Uterus (tissue), 4 donors: ENCODE data around the gene CNDP2. TPM values are rescaled to one million over a fixed set of nuclear protein-coding genes. Genes with fewer than 3 reads are reported as not detected.

ENCODE experiments used
- DNase-seq, 2 donors: peaks; one replicate each; pipeline ENCODE4 v3.0.0-alpha.2; 2019 to 2020
- H3K27ac ChIP-seq, 2 donors: fragments of 200-600 bp; sonication (generic); 1 replicate in 1 of 2; 2 replicates in 1 of 2; pipeline ENCODE4 v1.5.1; 2016 to 2018
- H3K27me3 ChIP-seq, 2 donors: fragments of 200-600 bp; sonication (generic); one replicate each; pipeline ENCODE4 v1.5.1; 2018 to 2019; ENCODE audit warnings: control low read depth in 1 of 2
- H3K36me3 ChIP-seq, 2 donors: fragments of 200-600 bp; sonication (generic); one replicate each; pipeline ENCODE4 v1.5.1; 2019; ENCODE audit warnings: control low read depth in 1 of 2
- H3K4me1 ChIP-seq, 2 donors: fragments of 200-600 bp; sonication (generic); one replicate each; pipeline ENCODE4 v1.5.1; 2018 to 2019; ENCODE audit warnings: control low read depth in 1 of 2
- H3K4me3 ChIP-seq, 2 donors: fragments of 200-600 bp; sonication (generic); 1 replicate in 1 of 2; 2 replicates in 1 of 2; pipeline ENCODE4 v1.5.1; 2018 to 2019; ENCODE audit warnings: mild to moderate bottlenecking in 1 of 2
- H3K9me3 ChIP-seq, 2 donors: fragments of 200-600 bp; sonication (generic); one replicate each; pipeline ENCODE4 v1.5.1; 2019; ENCODE audit warnings: control low read depth in 1 of 2
- CTCF ChIP-seq, 4 experiments: fragments of 200-600 bp in 2 of 4; fragments of 450-650 bp in 2 of 4; sonication (generic) in 2 of 4; IDR thresholded peaks; one replicate each; pipeline ENCODE4 v1.5.1; 2016 to 2019; ENCODE audit warnings: antibody characterized with exemption in 4 of 4, mild to moderate bottlenecking in 2 of 4, moderate library complexity in 1 of 4
- POLR2A ChIP-seq, 2 donors: fragments of 450-650 bp; IDR thresholded peaks; one replicate each; pipeline ENCODE4 v1.6.1; 2016; ENCODE audit warnings: antibody characterized with exemption in 2 of 2, mild to moderate bottlenecking in 1 of 2, moderate library complexity in 1 of 2
- intact Hi-C: fragments of 100-400 bp; cut with DNase I; formaldehyde crosslinking; loops from one replicate; pipeline ENCODE4 v1.15.1; 2023; ENCODE audit warnings: low total_unique reads
- total RNA-seq, 4 donors: library from RNA; depleted of rRNA in 3 of 4; stranded (reverse); fragments of >200 nt in 3 of 4; gene quantifications; one replicate each; pipeline versions ENCODE4 v1.1.0 to v1.2.4, GENCODE V29; 2014 to 2023
- donor health status: DM: yes; HTN: yes; CAD: no.

The CNDP2 gene
- total RNA-seq, 4 donors from 2014 or later: 56.2 to 149 (median 110) TPM

GRCh38 chr18:74486119-74486849 is 9.9 kb upstream of the CNDP2 start:
- intact Hi-C loops: loop anchor here (10.0 kb wide), 1 partner anchor 131 kb away; no protein-coding TSS in a partner anchor
- TF ChIP-seq POLR2A (IDR thresholded peaks at IDR 0.05): no peak
- no peak for TF ChIP-seq CTCF (IDR thresholded peaks at IDR 0.05)
- Histone ChIP-seq H3K9me3 (no peaks in the 10 kb centered on the region), H3K36me3 (no peaks in the 10 kb centered on the region), H3K4me3 (no peak overlapping the region), H3K4me1 (no peaks in the 10 kb centered on the region), H3K27me3 (no peaks in the 10 kb centered on the region), H3K27ac (peak overlapping the region in 1 of 2 donors; percentile 5)
- DNase-seq: no peak

DNA sequence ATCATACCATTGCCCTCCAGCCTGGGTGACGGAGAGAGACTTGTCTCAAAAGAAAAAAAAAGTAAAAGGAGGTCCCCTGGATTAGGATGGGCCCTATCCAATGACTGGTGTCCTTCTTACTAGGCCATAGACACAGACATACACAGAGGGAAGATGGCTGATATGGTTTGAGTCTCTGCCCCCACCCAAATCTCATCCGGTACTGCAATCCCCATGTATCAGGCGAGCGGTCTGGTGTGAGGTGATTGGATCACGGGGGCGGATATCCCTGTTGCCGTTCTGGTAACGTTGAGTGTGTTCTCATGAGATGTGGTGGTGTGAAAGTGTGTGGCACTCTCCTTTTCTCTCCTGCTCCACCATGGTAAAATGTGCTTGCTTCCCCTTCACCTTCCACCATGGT is 7.8 kb upstream of the CNDP2 start:
- Histone ChIP-seq H3K9me3 (no peaks in the 10 kb centered on the region), H3K27me3 (no peaks in the 10 kb centered on the region), H3K4me1 (no peaks in the 10 kb centered on the region), H3K27ac (no peak overlapping the region), H3K36me3 (no peaks in the 10 kb centered on the region), H3K4me3 (no peak overlapping the region)
- TF ChIP-seq CTCF (IDR thresholded peaks at IDR 0.05) (no peak), POLR2A (IDR thresholded peaks at IDR 0.05) (no peak)
- DNase-seq: no peak
- intact Hi-C loops: loop anchor here (10.0 kb wide), 1 partner anchor 134 kb away; no protein-coding TSS in a partner anchor

GRCh38 chr18:74488864-74489263 is 7.3 kb upstream of the CNDP2 start:
- intact Hi-C loops: loop anchor here (10.0 kb wide), 1 partner anchor 134 kb away; no protein-coding TSS in a partner anchor
- H3K27ac ChIP-seq: no peak overlapping the region
- no peaks in the 10 kb centered on the region for H3K27me3 ChIP-seq
- no peaks in the 10 kb centered on the region for H3K9me3 ChIP-seq
- H3K4me1 ChIP-seq: no peaks in the 10 kb centered on the region
- TF ChIP-seq POLR2A (IDR thresholded peaks at IDR 0.05) (no peak), CTCF (IDR thresholded peaks at IDR 0.05) (no peak)
- no peaks in the 10 kb centered on the region for H3K36me3 ChIP-seq
- DNase-seq: no peak
- H3K4me3 ChIP-seq: no peak overlapping the region

GRCh38 chr18:74489676-74490075 is 6.5 kb upstream of the CNDP2 start:
- intact Hi-C loops: loop anchor here (10.0 kb wide), 1 partner anchor 135 kb away; no protein-coding TSS in a partner anchor
- TF ChIP-seq POLR2A (IDR thresholded peaks at IDR 0.05): no peak
- TF ChIP-seq CTCF (IDR thresholded peaks at IDR 0.05): no peak
- H3K36me3 ChIP-seq: no peaks in the 10 kb centered on the region

DNA sequence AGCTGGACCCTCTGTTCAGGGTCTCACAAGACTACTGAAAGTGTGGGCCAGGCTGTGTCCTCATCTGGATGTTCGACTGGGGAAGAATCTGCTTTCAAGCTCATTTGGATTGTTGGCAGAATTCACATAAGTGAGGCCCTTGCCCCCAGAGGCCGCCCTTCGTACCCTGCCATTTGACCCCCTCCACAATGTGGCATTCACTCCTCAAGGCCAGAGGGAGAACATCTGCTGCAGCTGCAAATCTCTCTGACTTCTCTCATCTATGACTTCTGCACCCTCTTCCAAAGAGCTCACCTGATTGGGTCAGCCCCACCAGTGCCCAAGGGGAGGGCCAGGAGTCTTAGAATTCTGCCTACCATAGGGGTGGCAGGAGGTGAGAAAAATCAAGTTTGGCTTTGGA is 3.9 kb upstream of the CNDP2 start:
- Histone ChIP-seq H3K4me3 (no peak overlapping the region), H3K27ac (no peak overlapping the region), H3K9me3 (no peaks in the 10 kb centered on the region), H3K4me1 (no peaks in the 10 kb centered on the region), H3K36me3 (no peaks in the 10 kb centered on the region), H3K27me3 (no peaks in the 10 kb centered on the region)
- TF ChIP-seq CTCF (IDR thresholded peaks at IDR 0.05): no peak
- TF ChIP-seq POLR2A (IDR thresholded peaks at IDR 0.05): no peak
- no peak for DNase-seq
- intact Hi-C loops: no loop called here

More at GRCh38 chr18:74489676-74490075, 6.5 kb upstream of the CNDP2 start:
- H3K27ac ChIP-seq: no peak overlapping the region
- no peaks in the 10 kb centered on the region for H3K9me3 ChIP-seq
- no peak for DNase-seq
- H3K4me3 ChIP-seq: no peak overlapping the region
- no peaks in the 10 kb centered on the region for H3K27me3 ChIP-seq
- no peaks in the 10 kb centered on the region for H3K4me1 ChIP-seq
